A204.1 (cell line): ENCODE results near the gene KIF1B.
"Not testable (repeated sequence)": the region's sequence is repeated elsewhere in the genome, so short reads cannot be mapped to it uniquely, and the experiment has no call there.

Source experiments
- FAIRE-seq: peaks from 2 replicates; lab custom pipeline; 2012; peaks lifted over from hg19 to GRCh38; lab: Jason Lieb, UNC

KIF1B gene

GRCh38 chr1:10389271-10389973, 179.1 kb downstream of the KIF1B start:
- FAIRE-seq: no peak

DNA sequence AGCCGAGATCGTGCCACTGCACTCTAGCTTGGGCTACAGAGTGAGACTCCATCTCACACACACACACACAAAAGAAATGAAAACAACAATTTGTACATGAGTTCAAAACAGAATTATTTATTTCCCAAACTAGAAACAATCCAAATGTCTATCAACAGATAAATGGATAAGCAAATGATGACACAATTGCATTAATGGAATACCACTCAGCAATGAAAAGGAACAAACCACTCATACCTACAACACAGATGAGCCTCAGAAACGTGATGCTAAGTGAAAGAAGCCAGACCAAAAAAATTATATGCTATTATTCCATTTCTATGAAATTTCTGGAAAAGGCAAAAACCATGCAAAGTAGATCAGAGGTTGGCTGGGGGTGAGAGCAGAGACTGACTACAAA, 186.5 kb downstream of the KIF1B start:
- FAIRE-seq: no peak

DNA sequence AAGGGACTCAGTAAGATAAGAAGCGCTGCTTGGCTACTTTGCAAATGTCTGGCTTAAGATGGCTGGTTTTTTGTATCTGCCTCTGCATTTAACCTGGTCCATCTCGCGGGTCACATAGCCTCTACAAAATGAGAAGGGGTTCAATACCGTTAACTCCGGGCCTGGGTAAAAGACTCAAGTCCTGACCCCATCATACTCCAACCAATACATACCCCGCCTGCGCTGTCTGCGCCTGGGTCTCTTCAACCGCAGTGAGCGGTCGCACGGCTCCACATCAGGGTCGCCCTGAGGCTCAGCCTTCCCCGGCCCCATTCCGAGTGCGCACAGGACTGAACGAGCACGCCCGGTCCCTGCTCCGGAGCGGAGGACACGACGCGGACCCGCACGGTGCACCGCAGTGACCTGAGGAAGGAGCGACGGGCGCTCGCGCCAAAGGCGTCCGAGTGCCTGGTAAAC, 187.9 kb downstream of the KIF1B start:
- FAIRE-seq: no peak

DNA sequence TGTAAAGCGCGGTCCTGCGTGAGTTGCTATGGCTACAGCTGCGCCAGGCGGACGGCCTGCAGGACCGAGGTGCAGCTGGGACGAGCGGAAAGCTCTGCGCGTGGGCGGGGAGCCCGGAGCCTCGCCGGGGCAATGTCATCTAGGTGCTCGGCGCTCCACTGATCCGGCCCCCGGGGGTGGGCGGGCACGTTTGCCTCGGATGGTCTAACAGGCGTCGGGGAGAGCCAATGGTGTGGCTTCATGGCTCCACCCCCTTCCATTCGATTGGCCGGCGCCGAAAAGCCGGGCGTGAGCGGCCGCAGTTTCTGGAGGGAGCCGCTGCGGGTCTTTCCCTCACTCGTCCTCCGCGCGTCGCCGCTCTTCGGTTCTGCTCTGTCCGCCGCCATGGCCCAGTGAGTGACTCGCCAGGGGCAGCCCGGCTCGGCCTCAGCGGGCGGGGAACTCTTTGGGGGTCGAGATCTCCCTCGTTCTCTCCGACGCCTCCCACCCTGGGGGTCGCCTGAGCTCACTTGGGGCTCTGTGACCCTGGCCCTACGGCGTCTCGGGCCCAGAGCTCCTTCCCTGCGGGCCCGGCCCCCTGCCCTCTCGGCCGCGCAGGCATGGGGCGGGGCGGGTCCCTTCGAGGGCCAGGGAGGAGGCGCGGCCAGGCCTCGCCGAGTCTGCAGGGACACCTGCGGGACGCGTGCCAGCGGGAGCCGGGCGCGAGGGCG, 188.5 kb downstream of the KIF1B start, which contains the start of gene PGD:
TSS of gene PGD (plus strand) at position 331 of the 710 bp plus-strand sequence. CDS start at position 385, 54 bp downstream.
- FAIRE-seq: peak; percentile 59

- no peak for FAIRE-seq
Measured at GRCh38 chr1:10399444-10399941, 189.1 kb downstream of the KIF1B start.

- FAIRE-seq: no peak
Measured at GRCh38 chr1:10400013-10400412, 189.6 kb downstream of the KIF1B start.

DNA sequence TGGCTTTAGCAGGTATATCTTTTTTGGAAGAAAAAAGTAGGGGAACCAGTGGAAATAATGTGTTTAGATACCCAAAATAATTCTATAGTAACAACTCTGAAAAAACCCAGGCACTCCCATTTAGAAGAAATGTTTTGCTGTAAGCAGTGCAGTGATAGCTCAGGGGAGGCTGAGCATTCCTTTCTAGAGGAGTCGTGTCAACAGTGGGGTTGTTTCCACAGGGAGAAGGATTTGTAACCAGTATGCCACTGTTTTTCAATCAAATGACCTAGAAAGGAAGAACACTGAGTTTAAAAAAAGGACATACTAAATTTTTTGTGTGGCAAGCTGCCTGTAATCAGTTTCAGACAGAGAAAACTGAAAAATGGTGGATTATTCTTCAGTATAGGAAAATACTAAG, 190.9 kb downstream of the KIF1B start:
- FAIRE-seq: no peak

DNA sequence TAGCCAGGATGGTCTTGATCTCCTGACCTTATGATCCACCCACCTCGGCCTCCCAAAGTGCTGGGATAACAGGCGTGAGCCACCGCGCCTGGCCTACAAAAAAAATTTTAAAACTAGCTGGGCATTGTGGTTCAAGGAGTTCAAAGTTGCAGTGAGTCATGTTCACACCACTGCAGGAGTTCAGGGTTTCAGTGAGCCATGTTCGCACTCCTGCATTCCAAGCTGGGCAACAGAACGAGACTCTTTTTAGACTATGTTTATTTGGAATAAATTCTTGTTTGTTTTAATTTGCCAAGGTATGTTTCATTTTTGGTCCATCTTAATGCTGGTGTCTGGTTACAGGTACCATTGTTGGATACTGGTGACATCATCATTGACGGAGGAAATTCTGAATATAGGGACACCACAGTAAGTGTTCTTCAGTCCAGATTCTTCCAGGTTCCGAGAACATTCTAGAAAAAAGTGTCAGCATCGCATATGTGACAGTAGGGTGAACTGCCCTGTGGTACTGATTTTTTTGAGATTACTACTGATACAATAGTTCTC, 192.4 kb downstream of the KIF1B start:
- FAIRE-seq: no peak

DNA sequence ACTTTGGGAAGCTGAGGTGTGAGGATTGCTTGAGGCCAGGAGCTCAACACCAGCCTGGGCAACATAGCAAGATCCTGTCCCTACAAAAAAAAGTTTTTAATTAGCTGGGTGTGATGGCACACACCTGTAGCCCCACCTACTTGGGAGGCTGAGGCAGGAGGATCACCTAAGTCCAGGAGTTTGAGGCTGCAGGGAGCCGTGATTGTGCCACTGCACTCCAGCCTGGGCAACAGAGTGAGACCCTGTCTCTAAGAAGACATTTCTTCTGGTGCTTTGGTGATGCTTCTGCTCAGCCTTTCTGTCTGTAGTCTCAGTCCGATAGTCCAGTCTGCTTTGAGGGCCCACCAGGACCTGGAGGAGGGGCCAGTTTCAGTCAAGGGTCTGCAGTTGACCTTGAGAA, 196.8 kb downstream of the KIF1B start:
- FAIRE-seq: no peak

DNA sequence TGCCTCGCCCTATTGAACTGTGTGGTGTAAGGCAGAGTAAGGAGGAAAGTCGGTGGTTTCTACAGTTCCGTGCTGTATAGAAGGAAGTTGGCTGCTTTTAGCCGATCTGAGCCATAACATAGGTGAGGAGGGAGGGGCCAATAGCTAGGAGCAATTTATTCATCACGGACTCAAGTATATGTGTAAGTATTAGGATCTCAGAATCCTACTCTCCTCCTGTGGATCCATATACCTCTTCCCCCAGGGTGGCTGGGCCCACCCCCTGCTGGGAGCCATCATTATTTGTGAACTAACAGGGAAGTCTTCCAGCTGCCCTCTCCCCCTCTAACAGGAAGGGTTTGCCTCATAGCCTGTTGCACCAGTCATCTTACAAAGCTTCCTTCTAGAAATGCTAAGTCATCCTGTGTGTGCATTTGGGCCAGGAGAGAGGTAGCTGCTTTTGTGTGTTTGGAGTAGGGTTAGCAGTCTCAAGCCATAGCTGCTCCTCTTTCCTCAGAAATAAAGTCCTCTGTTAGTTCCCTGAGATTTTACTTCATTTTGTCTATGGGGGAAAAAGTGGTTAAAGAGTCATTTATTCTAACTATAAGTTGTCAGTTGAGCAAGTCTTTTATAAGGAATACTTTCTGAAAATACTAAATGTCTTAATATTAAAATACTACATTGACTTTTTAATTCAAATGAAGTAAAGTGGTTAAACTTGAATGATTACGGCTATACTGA, 205.0 kb downstream of the KIF1B start:
- FAIRE-seq: peak; percentile 41

DNA sequence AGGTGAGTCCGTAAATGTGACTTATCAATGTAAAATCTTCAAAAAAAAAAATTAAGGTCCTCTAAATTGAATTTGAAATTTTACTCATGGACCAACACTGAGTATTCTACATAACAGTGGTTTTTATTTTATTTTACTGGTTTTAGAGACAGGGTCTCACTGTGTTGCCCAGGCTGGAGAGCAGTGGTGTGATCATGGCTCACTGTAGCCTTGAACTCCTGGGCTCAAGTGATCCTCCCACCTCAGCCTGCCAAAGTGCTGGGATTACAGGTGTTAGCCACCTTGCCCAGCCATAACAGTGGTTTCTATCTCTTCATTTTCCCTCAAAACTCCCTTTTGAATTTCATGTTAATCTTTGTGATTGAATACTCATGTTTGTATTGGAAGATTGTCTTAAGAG, 205.6 kb downstream of the KIF1B start:
- not testable (repeated sequence) for FAIRE-seq

GRCh38 chr1:10418741-10419140, 208.4 kb downstream of the KIF1B start:
- FAIRE-seq: not testable (repeated sequence)

- no peak for FAIRE-seq
Measured at GRCh38 chr1:10419351-10419750, 209.0 kb downstream of the KIF1B start.

DNA sequence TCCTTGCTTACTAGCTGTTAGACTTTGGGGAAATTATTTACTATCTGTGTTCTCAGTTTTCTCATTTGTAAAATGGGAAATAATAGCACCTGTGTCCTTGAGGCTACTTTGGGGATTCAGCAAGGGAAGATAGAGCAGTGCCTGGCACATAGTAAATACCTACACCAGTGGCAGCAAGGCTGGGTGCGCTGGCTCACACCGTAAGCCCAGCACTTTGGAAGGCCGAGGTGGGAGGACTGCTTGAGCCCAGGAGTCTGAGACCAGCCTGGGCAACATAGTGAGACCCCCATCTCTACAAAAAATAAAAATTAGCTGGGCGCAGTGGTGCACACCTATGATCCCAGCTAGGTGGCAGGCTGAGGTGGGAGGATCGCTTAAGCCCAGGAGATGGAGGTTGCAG, 211.3 kb downstream of the KIF1B start:
- no peak for FAIRE-seq

DNA sequence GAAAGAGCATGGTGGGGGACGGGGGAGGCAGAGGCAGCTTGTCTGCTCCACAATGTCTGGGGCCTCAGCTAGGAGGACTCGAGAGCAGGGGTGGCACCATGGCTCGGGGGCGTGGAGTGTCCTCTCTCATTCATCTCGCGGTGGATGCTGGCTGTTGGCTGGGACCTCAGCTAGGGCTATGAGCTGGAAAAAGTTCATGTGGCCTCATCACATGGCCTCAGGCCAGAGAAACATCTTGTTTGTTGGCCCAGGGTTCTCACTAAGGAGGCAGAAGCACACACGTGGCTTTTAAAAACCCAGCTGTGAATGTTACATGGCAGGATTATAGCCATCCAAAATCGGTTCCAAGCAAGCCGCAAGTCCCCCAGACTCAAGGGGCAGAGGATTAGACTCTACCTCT, 213.7 kb downstream of the KIF1B start:
- no peak for FAIRE-seq

DNA sequence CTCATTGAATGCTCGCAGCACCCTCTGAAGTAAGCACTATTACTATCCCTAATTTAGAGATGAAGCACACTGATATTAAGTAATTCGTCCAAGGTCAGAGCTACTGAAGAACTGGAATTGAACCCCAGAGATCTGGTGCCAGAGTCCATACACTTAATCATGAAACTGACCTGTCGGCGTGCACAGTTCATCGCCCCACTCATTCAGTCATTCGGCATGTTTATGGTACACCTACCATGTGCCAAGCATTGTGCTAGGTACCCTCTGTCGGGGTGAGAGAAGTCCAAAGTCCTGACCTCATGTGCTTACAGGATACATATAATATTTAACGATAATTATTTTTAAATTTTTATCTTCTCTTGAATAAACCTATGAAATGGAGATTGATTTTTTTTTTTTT, 214.3 kb downstream of the KIF1B start:
- no peak for FAIRE-seq

- not testable (repeated sequence) for FAIRE-seq
Measured at GRCh38 chr1:10425826-10426534, 215.6 kb downstream of the KIF1B start.

- FAIRE-seq: not testable (repeated sequence)
Measured at GRCh38 chr1:10426535-10426848, 216.1 kb downstream of the KIF1B start.

- no peak for FAIRE-seq
Measured at GRCh38 chr1:10428984-10429383, 218.6 kb downstream of the KIF1B start.

DNA sequence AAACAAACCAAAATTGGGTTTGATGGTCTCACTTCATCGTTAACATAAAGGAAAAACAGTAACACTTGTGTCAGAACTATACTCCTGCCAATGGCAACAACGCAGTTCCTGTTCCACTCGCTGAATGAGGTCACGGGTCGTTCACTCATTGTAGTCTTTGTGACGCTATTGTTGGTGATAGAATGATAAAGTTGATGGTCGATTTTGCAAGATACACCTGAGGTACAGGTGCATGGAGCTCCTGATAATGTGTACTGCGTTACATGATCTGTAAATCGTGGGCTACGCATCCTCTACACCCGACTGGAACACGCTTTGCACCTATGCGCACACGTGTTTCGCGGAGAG, 219.5 kb downstream of the KIF1B start:
- no peak for FAIRE-seq

- no peak for FAIRE-seq
Measured at GRCh38 chr1:10430216-10431069, 220.1 kb downstream of the KIF1B start, which contains the start of gene CENPS. TSS of gene CENPS (plus strand) at chr1:10430433. CDS start at chr1:10430518, 85 bp downstream.
